ENCODE data around the gene GALNT14.
A peak's percentile ranks its signal among the peaks of the same experiment; 100 is the strongest.

GALNT14 gene

DNA sequence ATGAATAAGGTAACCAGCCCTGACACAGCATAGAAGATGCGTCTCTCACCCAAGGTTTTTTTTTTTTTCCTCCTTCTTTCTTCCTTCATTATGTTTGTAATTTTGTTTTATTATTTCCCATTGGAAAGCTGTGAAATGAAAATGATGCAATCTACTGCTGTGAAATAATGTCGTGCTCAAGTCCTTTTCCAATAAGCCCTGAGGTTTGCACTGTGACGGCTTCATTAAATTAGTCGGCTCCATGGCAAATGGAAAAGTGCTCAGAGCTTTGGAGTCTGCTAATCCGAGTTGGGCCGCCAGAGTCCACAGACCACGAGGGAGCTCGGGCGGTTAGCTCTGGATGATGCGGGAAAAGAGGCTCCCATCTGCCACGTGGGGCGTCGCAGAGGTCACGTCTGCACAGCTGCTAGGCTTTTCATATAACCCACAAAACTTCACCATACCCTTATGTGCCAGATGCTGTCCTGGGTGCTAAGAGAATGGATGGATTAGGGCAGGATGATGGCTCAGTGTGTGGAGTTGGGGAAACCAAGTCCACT is 238.7 kb downstream of the GALNT14 start:
- DNase-seq (ENCODE audit: low read depth in 2 of 2) = no peak

DNA sequence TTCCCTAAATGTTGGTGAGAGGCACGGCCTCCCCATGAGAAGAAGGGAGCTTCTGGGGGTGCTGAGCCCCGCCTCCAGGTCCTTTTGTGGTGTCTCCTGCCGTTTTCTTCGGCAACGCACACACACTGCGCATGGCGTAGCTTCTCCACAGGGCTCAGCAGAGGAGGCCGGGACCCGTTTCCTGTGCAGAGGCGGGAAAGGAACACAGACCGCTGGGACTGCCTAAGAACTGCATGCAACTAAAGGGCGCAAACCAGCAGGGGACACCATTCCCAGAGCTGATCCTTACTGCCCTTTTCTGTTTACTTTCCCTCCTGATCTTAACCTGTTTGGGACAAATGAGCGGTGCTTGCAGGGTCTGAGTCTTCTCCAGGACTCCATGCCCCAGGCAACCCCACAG is 240.7 kb downstream of the GALNT14 start:
- DNase-seq (ENCODE audit: low read depth in 2 of 2) = no peak

GRCh38 chr2:30894498-30895119 is 243.6 kb downstream of the GALNT14 start:
- no peak for DNase-seq (ENCODE audit: low read depth in 2 of 2)

DNA sequence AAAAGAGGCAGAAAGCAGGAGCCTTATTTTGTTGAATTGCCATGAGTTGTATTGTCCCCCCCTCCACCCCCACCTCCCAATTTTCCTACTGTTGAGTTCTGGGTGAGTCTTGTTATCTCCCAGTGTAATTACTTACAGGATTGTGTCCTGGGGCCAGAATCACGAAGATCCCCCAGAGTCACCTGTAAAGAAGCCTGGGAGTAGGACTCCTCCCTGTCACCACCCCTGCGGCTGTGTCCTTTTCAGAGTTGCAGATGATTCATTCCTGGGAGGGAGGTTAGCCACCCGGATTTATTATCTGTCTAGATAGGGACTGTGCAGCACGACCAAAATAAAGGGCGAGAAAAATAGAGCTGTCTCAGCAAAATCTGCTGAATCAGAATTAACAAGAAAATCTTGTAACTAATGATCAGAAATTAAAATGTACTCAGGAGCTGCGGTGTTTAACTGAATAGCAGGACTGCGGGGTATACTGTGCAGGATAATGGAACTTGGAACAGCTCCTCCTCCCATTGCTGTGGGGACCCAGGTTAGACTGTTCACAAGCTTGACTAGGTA is 249.3 kb downstream of the GALNT14 start:
- no peak for DNase-seq (ENCODE audit: low read depth in 2 of 2)

DNA sequence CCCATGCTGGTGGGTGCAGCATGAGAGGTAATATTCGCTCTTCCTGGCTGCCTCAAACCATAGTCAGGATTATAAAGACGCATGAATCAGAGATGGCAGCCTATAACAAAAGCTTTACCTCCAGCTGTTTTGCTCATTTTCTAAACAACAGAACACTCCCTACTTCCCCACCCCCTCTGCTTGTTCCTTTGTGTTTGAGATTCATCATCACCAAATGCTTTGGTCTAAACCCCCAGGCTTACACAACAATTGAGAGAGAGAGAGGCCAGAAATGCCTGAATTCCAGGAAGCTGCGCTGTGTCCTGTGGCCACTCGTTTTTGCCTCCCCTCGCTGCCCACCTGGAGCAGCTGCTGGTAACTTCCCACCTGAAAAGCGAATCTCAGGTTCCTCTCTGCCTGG is 252.2 kb downstream of the GALNT14 start:
- no peak for DNase-seq (ENCODE audit: low read depth in 2 of 2)

DNA sequence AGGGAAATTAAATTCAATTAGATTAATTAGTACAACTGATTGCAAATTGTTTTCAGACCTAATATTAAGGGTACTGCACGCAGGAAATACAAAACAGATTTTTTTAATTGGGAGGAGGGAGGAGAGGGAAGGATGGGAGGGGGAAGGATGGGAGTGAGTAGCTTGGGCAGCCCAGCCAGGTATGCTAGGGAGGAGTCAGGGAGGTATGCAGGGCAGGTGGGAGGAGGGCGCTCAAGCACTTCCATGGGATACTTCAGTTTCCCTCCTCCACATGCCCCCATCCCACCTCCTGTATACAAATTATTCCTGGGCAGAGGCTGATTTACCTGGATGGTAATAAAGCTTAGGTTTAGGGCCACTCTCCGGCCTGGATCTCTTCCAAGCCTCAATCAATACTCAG is 254.4 kb downstream of the GALNT14 start:
- DNase-seq (ENCODE audit: low read depth in 2 of 2) = no peak

- DNase-seq (ENCODE audit: low read depth in 2 of 2) = no peak
Measured at GRCh38 chr2:30883184-30883583, 255.1 kb downstream of the GALNT14 start.

GRCh38 chr2:30880516-30880915 is 257.7 kb downstream of the GALNT14 start:
- no peak for DNase-seq (ENCODE audit: low read depth in 2 of 2)

DNA sequence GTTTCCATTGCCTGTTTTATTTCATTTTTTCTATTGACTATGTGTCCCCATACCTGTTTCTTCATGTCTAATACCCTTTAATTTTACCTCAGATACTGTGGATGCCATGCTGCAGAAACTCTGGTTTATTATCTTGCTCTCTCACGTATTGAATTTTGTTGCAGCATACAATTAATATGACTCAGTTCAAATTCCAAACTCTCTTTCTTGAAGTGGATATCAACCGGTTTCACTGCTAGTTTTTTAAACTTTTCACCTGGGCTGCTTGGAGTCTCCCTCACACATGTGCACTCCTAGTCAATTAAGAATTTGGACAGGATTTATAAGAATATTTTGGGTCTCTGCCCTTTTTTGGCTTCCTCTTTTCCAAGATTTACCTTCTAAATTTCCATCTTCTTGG is 260.4 kb downstream of the GALNT14 start:
- DNase-seq (ENCODE audit: low read depth in 2 of 2) = no peak

DNA sequence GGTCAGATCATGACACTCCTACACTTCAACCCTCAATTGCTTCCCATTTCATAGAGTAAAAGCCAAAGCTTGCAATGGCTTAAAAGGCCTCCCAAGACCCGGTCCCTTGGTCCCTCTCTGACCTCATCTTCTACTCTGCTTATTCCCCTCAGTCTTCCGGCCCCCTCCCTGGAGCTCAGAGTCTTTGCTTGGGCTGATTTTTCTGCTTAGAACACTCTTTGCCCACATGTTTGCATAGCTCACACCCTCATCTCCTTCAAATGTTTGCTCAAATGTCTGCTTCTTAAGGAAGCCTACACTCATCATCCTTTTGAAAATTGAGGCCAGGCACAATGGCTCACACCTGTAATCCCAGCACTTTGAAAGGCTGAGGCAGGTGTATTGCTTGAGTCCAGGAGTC is 265.4 kb downstream of the GALNT14 start:
- no peak for DNase-seq (ENCODE audit: low read depth in 2 of 2)

DNA sequence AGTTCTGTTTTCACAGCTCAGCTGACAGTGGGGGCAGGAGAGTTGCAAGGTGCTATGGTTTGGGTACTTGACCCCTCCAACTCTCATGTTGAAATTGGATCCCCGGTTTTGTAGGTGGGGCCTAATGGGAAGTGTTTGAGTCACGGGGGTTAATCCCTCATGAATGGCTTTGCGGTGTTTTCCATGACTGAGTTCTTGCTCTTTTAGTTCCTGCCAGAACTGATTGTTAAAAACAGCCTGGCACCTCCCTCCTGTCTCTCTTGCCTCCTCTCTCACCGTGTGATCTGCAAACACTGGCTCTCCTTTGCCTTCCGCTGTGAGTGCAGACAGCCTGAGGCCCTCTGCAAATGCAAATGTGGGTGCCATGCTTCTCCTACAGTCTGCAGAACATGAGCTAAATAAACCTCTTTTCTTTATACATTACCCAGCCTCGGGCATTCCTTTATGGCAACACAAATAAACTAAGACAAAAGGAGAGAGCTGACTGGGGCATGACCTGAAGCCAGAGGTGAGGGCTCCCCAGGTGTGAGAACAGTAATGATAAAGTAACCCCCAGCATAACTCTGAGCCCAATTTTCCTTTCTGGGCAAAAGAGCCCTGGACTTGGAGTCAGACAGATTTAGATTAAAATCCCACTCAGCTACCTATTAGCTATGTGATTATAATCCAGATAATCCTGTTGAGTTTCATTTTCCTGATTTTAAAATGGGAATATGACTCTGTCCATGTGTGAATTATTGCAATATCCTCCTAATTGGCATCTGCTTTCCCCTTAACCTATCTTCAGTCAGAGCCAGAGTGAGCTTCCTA is 266.1 kb downstream of the GALNT14 start:
- DNase-seq (ENCODE audit: low read depth in 2 of 2) = no peak

GRCh38 chr2:30871440-30871839 is 266.8 kb downstream of the GALNT14 start:
- DNase-seq (ENCODE audit: low read depth in 2 of 2) = no peak

GRCh38 chr2:30869988-30870387 is 268.3 kb downstream of the GALNT14 start:
- no peak for DNase-seq (ENCODE audit: low read depth in 2 of 2)

- no peak for DNase-seq (ENCODE audit: low read depth in 2 of 2)
Measured at GRCh38 chr2:30867385-30867784, 270.9 kb downstream of the GALNT14 start.

DNA sequence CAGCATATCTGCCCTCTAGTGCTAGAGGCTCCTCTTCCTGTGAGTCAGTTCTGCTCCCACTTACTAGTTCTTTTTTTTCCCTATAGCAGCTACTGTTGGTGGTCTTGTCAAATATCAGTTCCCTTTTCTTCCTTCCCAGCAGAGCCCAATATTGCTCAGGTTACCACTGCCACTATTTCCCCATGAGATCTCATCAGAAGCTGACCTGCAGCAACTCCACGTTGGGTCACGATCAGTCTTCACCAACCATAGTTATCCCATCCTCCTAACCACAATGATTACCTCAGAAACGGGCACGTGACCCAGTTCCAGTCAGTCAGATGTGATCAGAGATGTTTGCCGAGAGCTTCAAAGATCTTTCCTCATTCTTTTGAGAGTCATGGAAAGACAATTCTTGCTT is 271.3 kb downstream of the GALNT14 start:
- no peak for DNase-seq (ENCODE audit: low read depth in 2 of 2)

- no peak for DNase-seq (ENCODE audit: low read depth in 2 of 2)
Measured at GRCh38 chr2:30865892-30866681, 272.2 kb downstream of the GALNT14 start.

DNA sequence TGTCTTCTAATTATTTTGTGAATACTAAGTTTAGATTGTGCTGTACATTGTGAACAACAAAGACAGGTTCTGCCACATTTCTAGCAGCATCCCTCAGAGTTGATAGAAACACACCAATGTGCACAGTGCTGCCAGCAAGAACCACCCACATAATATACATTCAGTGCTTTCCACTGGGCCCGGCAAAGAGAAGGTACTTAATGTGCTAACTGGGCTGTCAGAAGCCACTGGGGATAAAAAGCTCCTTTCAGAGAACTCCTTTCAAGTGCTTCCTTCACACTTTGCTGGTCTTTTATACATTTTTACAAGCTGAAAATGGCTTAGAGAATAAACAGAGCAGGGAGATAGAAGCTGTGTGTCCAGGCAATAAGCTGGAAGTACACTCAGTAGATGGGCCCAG is 273.0 kb downstream of the GALNT14 start:
- no peak for DNase-seq (ENCODE audit: low read depth in 2 of 2)

- peak in 1 of 2 donors; percentile 5 for DNase-seq (ENCODE audit: low read depth in 2 of 2)
Measured at GRCh38 chr2:30862054-30862651, 276.1 kb downstream of the GALNT14 start.

- no peak for DNase-seq (ENCODE audit: low read depth in 2 of 2)
Measured at GRCh38 chr2:30860726-30861125, 277.5 kb downstream of the GALNT14 start.
